Gastroesophageal sphincter (tissue), 4 donors: ENCODE results near the gene ZNF555. TPM values are rescaled to one million over a fixed set of nuclear protein-coding genes. Genes with fewer than 3 reads are reported as not detected.

Experiments
- ATAC-seq: fragments of 150-250 bp; one replicate; pipeline ENCODE4 v1.9.1; 2016; ENCODE audit warnings: mild to moderate bottlenecking, moderate library complexity
- H3K27ac ChIP-seq, 4 donors: fragments of 200-600 bp; sonication (generic) in 3 of 4; 1 replicate in 3 of 4; 2 replicates in 1 of 4; pipeline ENCODE4 v1.5.1; 2016 to 2019
- H3K27me3 ChIP-seq: fragments of 200-600 bp; sonication (generic); one replicate; pipeline ENCODE4 v1.5.1; 2019
- H3K36me3 ChIP-seq, 2 donors: fragments of 200-600 bp; sonication (generic); one replicate each; pipeline ENCODE4 v1.5.1; 2019; ENCODE audit warnings: control low read depth in 1 of 2
- H3K4me1 ChIP-seq, 3 donors: fragments of 200-600 bp; sonication (generic); 1 replicate in 2 of 3; 2 replicates in 1 of 3; pipeline ENCODE4 v1.5.1; 2016 to 2019; ENCODE audit warnings: control low read depth in 2 of 3
- H3K4me3 ChIP-seq, 2 donors: fragments of 200-600 bp; sonication (generic); one replicate each; pipeline ENCODE4 v1.5.1; 2019; ENCODE audit warnings: mild to moderate bottlenecking in 1 of 2, moderate library complexity in 1 of 2
- H3K9me3 ChIP-seq, 3 donors: fragments of 200-600 bp; sonication (generic); one replicate each; pipeline ENCODE4 v1.5.1; 2017 to 2019; ENCODE audit warnings: control low read depth in 2 of 3
- EP300 ChIP-seq: sonication (generic); formaldehyde crosslinking; IDR thresholded peaks from one replicate; pipeline ENCODE4 v1.6.1; 2017; ENCODE audit warnings: antibody characterized with exemption, mild to moderate bottlenecking
- POLR2A ChIP-seq, 2 donors: fragments of 450-650 bp; IDR thresholded peaks; one replicate each; pipeline ENCODE4 v1.6.1; 2017; ENCODE audit warnings: antibody characterized with exemption in 2 of 2, mild to moderate bottlenecking in 2 of 2, moderate library complexity in 1 of 2
- POLR2AphosphoS5 ChIP-seq: sonication (generic); formaldehyde crosslinking; IDR thresholded peaks from one replicate; pipeline ENCODE4 v1.6.1; 2017; ENCODE audit warnings: antibody characterized with exemption
- WGBS, 2 donors: methylation state at CpG; one replicate each; pipeline ENCODE4 v1.1.5; 2018; ENCODE audit warnings: low coverage in 1 of 2; 5-methylcytosine and 5-hydroxymethylcytosine counted together
- total RNA-seq, 4 donors: library from RNA; depleted of rRNA; stranded (reverse); fragments of >200 nt; gene quantifications; one replicate each; pipeline ENCODE4 v1.1.0, GENCODE V29; 2016
- TF ChIP-seq, protein P1 (sequence below), 4 experiments: fragments of 200-600 bp in 2 of 4; fragments of 450-650 bp in 2 of 4; sonication (generic) in 1 of 4; IDR thresholded peaks; one replicate each; pipeline ENCODE4 v1.5.1; 2017 to 2019; ENCODE audit warnings: antibody characterized with exemption in 4 of 4, mild to moderate bottlenecking in 2 of 4, moderate library complexity in 2 of 4

The ZNF555 gene
- total RNA-seq, 4 donors from 2014 or later, result 4.2 to 10.9 (median 7.6) TPM

GRCh38 chr19:2807379-2808128 is 33.7 kb upstream of the ZNF555 start:
- ATAC-seq, result no peak
- TF ChIP-seq EP300 (no peak), POLR2A (IDR thresholded peaks at IDR 0.05) (no peak), POLR2AphosphoS5 (no peak)
- TF ChIP-seq, protein P1, sequence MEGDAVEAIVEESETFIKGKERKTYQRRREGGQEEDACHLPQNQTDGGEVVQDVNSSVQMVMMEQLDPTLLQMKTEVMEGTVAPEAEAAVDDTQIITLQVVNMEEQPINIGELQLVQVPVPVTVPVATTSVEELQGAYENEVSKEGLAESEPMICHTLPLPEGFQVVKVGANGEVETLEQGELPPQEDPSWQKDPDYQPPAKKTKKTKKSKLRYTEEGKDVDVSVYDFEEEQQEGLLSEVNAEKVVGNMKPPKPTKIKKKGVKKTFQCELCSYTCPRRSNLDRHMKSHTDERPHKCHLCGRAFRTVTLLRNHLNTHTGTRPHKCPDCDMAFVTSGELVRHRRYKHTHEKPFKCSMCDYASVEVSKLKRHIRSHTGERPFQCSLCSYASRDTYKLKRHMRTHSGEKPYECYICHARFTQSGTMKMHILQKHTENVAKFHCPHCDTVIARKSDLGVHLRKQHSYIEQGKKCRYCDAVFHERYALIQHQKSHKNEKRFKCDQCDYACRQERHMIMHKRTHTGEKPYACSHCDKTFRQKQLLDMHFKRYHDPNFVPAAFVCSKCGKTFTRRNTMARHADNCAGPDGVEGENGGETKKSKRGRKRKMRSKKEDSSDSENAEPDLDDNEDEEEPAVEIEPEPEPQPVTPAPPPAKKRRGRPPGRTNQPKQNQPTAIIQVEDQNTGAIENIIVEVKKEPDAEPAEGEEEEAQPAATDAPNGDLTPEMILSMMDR (IDR thresholded peaks at IDR 0.05), result no peak
- Histone ChIP-seq H3K27me3 (no peaks in the 10 kb centered on the region), H3K9me3 (no peaks in the 10 kb centered on the region), H3K27ac (no peak overlapping the region), H3K36me3 (peaks cover 0 to 97% of the 10 kb centered on the region in 2 donors), H3K4me3 (no peak overlapping the region), H3K4me1 (no peaks in the 10 kb centered on the region)
- WGBS, 2 donors, result no CpG with 5 or more reads among the region's 56 CpGs

DNA sequence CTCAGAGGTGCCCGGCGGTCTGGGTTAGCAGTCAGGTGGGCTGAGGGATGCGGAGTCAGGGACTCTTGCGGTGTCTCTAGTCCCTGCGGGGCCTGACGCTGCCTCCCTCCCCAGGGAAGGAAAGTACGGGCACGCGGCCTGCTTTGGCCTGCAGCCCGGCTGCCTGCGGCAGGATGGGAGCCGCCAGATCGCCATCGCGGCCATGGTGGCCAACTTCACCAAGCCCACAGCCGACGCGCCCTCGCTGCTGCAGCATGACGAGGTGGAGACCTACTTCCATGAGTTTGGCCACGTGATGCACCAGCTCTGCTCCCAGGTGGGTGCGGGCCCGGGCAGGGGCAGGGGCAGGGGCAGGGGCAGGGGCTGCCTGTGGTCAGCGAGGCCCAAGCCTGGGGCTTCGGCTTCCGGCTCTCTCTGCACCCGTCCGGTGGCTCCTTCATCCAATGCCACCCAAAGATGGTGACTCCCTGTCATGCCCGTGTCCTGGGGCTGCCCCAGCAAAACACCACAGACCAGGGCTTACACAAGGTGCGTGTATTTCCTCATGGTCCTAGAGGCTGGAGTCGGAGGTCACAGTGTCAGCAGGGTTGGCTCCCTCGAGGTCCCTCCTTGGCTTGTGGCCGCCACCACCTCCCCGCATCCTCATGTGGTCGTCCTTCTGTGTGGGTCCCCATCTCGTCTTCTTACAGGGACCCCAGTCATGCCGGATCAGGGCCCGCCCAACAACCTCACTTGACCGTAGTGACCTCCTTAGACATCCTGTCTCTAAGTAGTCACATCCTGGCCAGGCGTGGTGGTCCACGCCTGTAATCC is 32.9 kb upstream of the ZNF555 start:
- no peak overlapping the region for H3K4me3 ChIP-seq
- ATAC-seq, result no peak
- H3K36me3 ChIP-seq, result peaks cover 0 to 97% of the 10 kb centered on the region in 2 donors
- WGBS, 2 donors, result no CpG with 5 or more reads among the region's 41 CpGs
- H3K9me3 ChIP-seq, result no peaks in the 10 kb centered on the region
- TF ChIP-seq, protein P1 (IDR thresholded peaks at IDR 0.05), result no peak
- TF ChIP-seq EP300 (no peak), POLR2A (IDR thresholded peaks at IDR 0.05) (no peak), POLR2AphosphoS5 (no peak)
- H3K27ac ChIP-seq, result no peak overlapping the region
- no peaks in the 10 kb centered on the region for H3K27me3 ChIP-seq
- H3K4me1 ChIP-seq, result no peaks in the 10 kb centered on the region

- WGBS, 2 donors, result 84% methylated on average over 6 of the region's 37 CpGs; no CpG with 5 or more reads in 1 of the 2 donors
- H3K9me3 ChIP-seq, result no peaks in the 10 kb centered on the region
- no peak overlapping the region for H3K27ac ChIP-seq
- H3K4me3 ChIP-seq, result no peak overlapping the region
- TF ChIP-seq POLR2A (IDR thresholded peaks at IDR 0.05) (no peak), EP300 (no peak), POLR2AphosphoS5 (no peak)
- TF ChIP-seq, protein P1 (IDR thresholded peaks at IDR 0.05), result no peak
- H3K4me1 ChIP-seq, result no peaks in the 10 kb centered on the region
- no peak for ATAC-seq
- H3K36me3 ChIP-seq, result peaks cover 0 to 99% of the 10 kb centered on the region in 2 donors
- H3K27me3 ChIP-seq, result no peaks in the 10 kb centered on the region
Measured at GRCh38 chr19:2809387-2810140, 31.7 kb upstream of the ZNF555 start.

GRCh38 chr19:2810141-2811091 is 30.9 kb upstream of the ZNF555 start:
- no peak for ATAC-seq
- H3K4me3 ChIP-seq, result no peak overlapping the region
- no CpG with 5 or more reads among the region's 58 CpGs for WGBS, 2 donors
- H3K27ac ChIP-seq, result no peak overlapping the region
- no peak for TF ChIP-seq POLR2AphosphoS5
- TF ChIP-seq EP300, result no peak
- TF ChIP-seq, protein P1 (IDR thresholded peaks at IDR 0.05), result no peak
- no peak for TF ChIP-seq POLR2A (IDR thresholded peaks at IDR 0.05)
- H3K4me1 ChIP-seq, result no peaks in the 10 kb centered on the region
- no peaks in the 10 kb centered on the region for H3K9me3 ChIP-seq
- peaks cover 0 to 96% of the 10 kb centered on the region in 2 donors for H3K36me3 ChIP-seq
- H3K27me3 ChIP-seq, result no peaks in the 10 kb centered on the region
